ENCODE data around the gene BCL2L2.

The BCL2L2 gene

DNA sequence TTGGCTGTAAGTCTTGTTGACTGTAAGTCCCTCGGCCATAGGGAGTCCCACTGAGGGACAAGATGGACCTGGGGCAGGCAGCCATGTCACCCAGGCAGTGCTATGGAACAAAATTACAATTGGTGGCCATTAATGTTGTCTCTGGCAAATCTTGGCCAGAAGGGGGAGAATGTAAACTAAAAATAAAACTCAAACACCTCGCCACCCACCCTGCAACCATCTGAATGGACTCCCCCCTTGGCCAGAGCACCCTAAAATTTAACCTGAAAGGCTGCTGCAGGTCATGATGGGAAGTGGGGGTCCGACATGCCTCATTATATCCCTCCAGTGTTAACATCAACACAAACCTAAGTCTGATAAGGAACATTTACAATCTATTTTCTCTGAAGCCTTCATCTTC, 37.8 kb downstream of the BCL2L2 start:
- H3K27me3 ChIP-seq (ENCODE audit: control insufficient read depth, insufficient read depth, low read length), result no peaks in the 10 kb centered on the region
- no peaks in the 10 kb centered on the region for H3K36me3 ChIP-seq (ENCODE audit: control insufficient read depth, insufficient read depth, low read length)
- no peaks in the 10 kb centered on the region for H3K9me3 ChIP-seq (ENCODE audit: control insufficient read depth, low read length)
- H3K4me3 ChIP-seq (ENCODE audit: low read length), result no peak overlapping the region
- H3K9ac ChIP-seq (ENCODE audit: low read length), result no peak overlapping the region
- no peaks in the 10 kb centered on the region for H3K4me1 ChIP-seq (ENCODE audit: control insufficient read depth, insufficient read depth, low read length)

DNA sequence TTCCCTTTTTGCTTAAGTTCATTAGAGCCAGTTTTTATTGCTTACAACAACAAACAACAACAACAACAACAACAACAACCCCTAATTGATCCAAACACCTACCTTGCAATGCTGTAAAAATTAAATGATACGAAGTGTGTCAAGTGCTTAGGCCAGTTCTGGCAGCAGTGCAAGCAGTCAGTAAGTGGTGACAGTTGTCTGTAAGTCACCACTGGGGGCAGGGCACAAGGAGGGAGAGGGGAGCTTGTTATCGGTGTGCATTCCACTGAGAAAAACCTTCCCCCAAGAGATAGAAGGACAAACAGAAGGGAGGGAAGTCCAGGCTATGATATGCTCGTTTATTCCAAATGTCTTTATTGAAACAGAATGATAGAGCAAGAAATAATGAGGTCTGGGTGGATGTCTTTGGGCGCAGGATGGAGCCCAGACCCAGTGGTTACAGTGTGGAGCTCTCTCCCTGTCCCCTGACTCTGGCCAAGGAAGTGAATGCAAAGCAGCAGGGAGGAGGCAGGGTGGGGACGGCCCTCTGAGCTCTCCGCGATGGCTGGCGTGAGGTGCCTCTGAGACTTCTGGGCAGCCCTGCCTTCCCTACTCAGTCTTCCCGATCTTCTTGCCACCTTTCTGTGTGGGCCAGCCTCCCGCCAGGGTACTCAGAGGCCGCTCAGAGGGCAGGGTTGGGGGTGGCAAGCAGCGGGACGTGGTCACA, 39.5 kb downstream of the BCL2L2 start:
- H3K9me3 ChIP-seq (ENCODE audit: control insufficient read depth, low read length), result no peaks in the 10 kb centered on the region
- H3K4me3 ChIP-seq (ENCODE audit: low read length), result no peak overlapping the region
- peaks cover 6% of the 10 kb centered on the region for H3K27me3 ChIP-seq (ENCODE audit: control insufficient read depth, insufficient read depth, low read length)
- H3K9ac ChIP-seq (ENCODE audit: low read length), result no peak overlapping the region
- H3K4me1 ChIP-seq (ENCODE audit: control insufficient read depth, insufficient read depth, low read length), result no peaks in the 10 kb centered on the region
- H3K36me3 ChIP-seq (ENCODE audit: control insufficient read depth, insufficient read depth, low read length), result no peaks in the 10 kb centered on the region

DNA sequence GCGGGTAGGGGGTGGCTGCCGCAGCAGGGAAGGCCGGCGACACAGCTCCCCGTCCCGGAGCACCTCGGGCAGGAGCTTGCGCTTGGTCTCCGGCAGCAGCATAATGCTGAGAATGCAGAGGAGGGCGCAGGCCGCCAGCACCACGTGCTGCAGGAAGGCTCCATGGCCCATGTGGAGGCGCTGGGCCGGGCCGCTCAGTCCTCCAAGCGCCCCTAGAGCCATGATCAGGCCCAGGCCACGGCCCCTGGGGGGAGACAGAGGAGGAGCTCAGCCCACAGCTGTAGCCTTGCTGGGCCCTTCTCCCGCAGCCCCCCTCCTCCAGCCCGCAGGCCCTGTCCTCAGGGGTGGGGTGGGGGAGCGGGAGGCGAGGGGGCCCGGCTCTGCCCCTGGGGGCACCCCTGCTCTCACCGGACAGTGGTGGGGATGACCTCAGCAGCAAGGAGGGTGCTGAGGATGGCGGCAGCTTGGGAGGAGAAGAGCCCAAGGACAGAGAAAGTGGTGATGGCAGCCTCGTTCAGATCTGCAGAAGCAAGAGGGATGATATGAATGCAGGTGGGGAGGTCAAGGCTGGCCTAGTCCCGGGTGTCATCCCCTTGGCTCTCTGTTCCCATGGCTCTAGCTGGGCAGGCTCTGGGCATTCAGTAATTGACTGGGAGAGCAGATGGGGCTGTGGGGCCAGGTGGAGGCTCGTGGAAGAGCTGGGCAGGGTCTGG, 40.2 kb downstream of the BCL2L2 start:
- Histone ChIP-seq H3K36me3 (ENCODE audit: control insufficient read depth, insufficient read depth, low read length) (no peaks in the 10 kb centered on the region), H3K27me3 (ENCODE audit: control insufficient read depth, insufficient read depth, low read length) (peaks cover 14% of the 10 kb centered on the region), H3K9ac (ENCODE audit: low read length) (no peak overlapping the region), H3K4me1 (ENCODE audit: control insufficient read depth, insufficient read depth, low read length) (peaks cover 3% of the 10 kb centered on the region), H3K4me3 (ENCODE audit: low read length) (no peak overlapping the region), H3K9me3 (ENCODE audit: control insufficient read depth, low read length) (no peaks in the 10 kb centered on the region)

DNA sequence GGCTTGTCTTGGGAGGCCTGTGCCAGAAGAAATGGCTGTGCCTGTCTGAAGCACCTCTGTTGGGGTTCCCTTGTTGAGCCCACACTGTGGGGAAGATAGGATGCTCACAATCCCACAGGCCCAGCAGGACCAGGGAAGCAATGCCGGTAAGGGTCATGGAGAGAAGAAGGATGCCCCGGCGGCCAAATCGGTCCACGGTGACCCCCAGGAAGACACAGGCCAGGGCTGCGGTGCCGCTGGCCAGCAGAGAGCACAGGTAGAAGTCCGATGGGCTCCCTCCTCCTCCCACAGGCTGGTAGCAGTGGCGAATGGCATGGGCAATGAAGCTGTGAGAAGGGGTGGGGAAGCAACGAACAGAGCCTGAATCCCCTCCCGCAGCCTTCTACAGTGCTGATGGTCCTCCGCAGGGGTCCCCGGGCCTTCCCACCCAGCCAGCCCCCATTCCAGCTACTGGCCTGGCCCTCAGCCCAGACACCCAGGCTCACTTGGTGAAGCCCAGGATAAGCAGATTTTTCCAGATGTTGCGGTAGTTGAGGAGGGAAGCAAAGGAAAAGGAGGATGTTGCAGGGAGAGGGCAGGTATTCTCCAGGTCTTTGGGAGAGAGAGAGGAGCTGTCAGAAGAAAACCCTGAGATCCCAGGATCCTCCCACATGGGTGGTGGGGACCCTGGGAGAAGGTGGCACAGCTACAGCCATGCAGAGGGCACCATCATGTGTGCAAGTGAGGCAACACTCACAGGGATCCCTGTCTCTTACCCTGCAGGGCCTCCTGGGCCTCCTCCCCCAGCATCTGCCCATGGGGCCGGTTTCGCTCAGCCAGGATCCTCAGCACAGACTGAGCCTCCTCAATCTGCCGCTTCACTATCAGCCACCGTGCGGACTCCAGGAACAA, 41.0 kb downstream of the BCL2L2 start:
- Histone ChIP-seq H3K4me1 (ENCODE audit: control insufficient read depth, insufficient read depth, low read length) (peaks cover 5% of the 10 kb centered on the region), H3K27me3 (ENCODE audit: control insufficient read depth, insufficient read depth, low read length) (peaks cover 22% of the 10 kb centered on the region), H3K9ac (ENCODE audit: low read length) (no peak overlapping the region), H3K4me3 (ENCODE audit: low read length) (no peak overlapping the region), H3K36me3 (ENCODE audit: control insufficient read depth, insufficient read depth, low read length) (no peaks in the 10 kb centered on the region), H3K9me3 (ENCODE audit: control insufficient read depth, low read length) (no peaks in the 10 kb centered on the region)

DNA sequence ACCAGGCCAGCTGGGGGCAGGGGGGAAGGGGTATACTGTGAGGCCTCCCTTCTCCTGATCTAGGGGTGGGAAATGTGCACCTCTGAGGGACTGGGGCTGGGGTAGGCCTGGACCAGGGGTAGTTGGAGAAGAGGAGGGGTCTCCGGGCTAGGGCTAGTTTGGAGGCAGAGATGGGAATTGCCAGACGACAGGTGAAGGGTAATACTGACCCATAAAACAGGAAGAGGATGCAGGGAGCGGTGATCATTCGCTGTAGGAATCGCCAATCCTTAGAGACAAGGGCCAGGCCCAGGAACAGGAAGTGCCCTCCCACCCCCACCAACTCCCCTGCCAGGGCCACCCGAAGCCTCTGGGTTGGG, 41.6 kb downstream of the BCL2L2 start:
- Histone ChIP-seq H3K27me3 (ENCODE audit: control insufficient read depth, insufficient read depth, low read length) (peaks cover 28% of the 10 kb centered on the region), H3K36me3 (ENCODE audit: control insufficient read depth, insufficient read depth, low read length) (no peaks in the 10 kb centered on the region), H3K4me1 (ENCODE audit: control insufficient read depth, insufficient read depth, low read length) (peaks cover 9% of the 10 kb centered on the region), H3K4me3 (ENCODE audit: low read length) (no peak overlapping the region), H3K9ac (ENCODE audit: low read length) (no peak overlapping the region), H3K9me3 (ENCODE audit: control insufficient read depth, low read length) (no peaks in the 10 kb centered on the region)

DNA sequence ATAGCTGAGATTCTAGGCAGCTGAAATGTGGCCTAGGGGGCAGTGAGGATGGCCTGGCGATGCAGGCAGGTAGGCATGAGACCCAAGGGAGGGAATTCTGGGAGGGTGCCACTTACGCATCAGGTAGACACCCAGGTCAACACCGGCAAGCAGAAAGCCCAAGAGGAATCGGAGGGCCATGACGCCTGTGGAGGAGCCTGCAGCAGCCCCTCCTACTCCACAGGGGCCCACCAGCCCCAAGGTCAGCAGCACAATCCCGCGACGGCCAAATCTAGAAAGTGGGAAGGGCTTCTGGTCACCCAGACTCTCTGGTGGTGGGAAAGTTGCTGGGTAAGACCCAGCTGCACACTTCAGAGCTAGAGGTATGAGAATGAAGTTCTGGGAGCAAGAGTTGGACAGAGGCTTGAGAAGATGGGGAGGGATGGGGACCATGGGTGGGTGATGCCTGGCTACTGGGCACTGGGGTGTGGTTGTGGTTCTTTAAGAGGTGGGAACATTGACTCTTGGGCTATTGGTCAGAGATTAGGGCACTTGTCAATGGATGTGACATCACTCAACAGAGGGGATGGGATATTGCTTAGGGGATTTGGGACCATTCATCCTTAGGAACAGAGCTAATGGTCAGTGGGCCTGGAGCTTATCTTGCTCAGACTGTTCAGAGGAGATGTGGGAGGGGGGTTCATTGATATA, 42.7 kb downstream of the BCL2L2 start:
- peaks cover 9% of the 10 kb centered on the region for H3K4me1 ChIP-seq (ENCODE audit: control insufficient read depth, insufficient read depth, low read length)
- H3K27me3 ChIP-seq (ENCODE audit: control insufficient read depth, insufficient read depth, low read length), result peaks cover 30% of the 10 kb centered on the region
- H3K9me3 ChIP-seq (ENCODE audit: control insufficient read depth, low read length), result no peaks in the 10 kb centered on the region
- no peak overlapping the region for H3K9ac ChIP-seq (ENCODE audit: low read length)
- no peak overlapping the region for H3K4me3 ChIP-seq (ENCODE audit: low read length)
- no peaks in the 10 kb centered on the region for H3K36me3 ChIP-seq (ENCODE audit: control insufficient read depth, insufficient read depth, low read length)

DNA sequence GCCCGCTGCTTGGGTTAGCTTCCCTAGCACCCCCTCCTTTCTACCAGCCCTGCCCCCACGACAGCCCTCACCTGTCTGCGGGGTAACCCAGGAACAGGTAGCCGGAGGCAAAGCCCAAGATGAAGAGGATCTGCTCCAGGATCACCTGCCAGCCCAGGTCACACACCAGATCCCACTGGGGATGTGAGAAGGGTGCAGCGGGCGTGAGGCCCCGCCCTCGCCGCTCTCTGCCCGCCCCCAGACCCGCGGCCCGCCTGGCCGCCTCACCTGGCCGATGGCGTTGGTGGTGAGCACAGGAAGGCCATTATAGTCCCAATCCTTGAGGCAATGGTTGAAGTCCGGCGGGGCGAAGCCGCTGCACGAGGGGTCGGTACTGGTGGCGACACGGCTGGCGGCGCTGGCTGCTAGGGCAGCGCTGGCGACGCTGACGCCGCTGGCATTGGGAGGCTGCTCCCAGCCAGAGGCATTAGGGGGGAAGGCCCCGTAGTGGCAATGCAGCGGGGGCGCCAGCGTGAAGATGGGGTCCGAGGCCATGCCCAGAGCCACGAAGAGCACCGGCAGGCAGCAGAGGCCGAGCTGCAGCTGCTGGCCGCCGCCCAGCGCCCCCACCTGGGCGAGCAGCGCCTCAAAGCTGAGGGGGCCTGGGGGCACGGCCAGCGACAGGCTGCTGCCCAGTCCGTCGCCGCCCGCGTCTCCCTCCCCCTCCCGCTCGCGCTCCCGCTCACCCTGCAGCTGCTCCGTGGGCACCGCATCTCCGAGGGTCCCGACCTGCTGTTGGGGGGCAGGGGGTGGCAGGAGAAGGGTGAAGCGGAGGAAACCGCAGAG, 45.3 kb downstream of the BCL2L2 start:
- peaks cover 35% of the 10 kb centered on the region for H3K27me3 ChIP-seq (ENCODE audit: control insufficient read depth, insufficient read depth, low read length)
- no peaks in the 10 kb centered on the region for H3K36me3 ChIP-seq (ENCODE audit: control insufficient read depth, insufficient read depth, low read length)
- peak overlapping the region; percentile 44 for H3K9ac ChIP-seq (ENCODE audit: low read length)

DNA sequence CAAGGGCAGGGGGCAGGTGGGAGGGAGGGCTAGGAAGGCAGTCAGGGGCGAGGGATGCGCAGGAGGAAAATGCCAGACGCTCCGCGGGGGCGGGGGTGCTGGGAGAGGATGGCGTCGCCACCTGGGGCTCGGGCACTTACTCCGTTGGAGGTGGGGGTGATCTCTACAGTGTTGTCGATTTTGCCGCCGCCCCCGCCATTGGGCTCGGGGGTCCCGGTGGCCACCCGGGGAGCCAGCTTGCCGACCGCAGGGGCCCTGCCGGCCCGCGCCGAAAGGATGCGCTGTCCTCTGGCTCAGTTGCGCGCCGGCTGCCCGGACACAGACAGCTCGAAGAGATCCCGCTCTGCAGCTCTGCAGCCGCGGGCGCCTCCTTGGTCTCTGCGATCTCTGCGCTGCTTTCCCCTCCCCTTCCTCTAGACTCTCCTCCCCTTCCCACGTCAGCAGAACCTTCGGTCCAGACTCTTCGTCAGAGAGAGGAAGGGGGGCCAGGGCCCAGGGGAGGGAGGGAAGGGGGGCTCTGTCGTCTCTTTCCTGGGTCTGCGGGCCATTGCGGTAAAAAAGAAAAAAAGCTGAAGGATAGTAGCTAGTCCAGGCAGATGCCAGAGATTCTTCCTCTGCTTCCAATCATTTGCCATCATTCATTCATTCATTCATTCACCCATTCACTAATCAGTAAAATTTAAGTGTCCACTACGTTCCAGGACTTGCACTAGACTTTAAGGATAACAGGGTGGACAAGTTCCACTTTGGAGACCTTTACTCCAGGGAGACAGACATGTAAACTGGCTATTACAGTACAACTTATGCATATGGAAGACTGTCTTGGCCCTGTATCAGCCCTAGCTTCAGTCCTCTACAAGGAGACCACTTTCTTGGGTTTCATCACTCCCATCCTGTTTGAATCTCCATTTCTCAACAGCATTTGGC, 46.1 kb downstream of the BCL2L2 start, which contains the start of gene SLC22A17:
Gene SLC22A17, minus strand, starts transcription at position 382 of the 927 bp plus-strand sequence.
- Histone ChIP-seq H3K4me1 (ENCODE audit: control insufficient read depth, insufficient read depth, low read length) (peaks cover 9% of the 10 kb centered on the region), H3K9me3 (ENCODE audit: control insufficient read depth, low read length) (no peaks in the 10 kb centered on the region), H3K36me3 (ENCODE audit: control insufficient read depth, insufficient read depth, low read length) (no peaks in the 10 kb centered on the region), H3K9ac (ENCODE audit: low read length) (peak within 1 kb of the TSS; percentile 44), H3K4me3 (ENCODE audit: low read length) (peak within 1 kb of the TSS; percentile 7), H3K27me3 (ENCODE audit: control insufficient read depth, insufficient read depth, low read length) (peaks cover 35% of the 10 kb centered on the region)

More for the DNA sequence above, 45.3 kb downstream of the BCL2L2 start:
- H3K4me1 ChIP-seq (ENCODE audit: control insufficient read depth, insufficient read depth, low read length), result peaks cover 9% of the 10 kb centered on the region
- H3K9me3 ChIP-seq (ENCODE audit: control insufficient read depth, low read length), result no peaks in the 10 kb centered on the region
- H3K4me3 ChIP-seq (ENCODE audit: low read length), result no peak overlapping the region

DNA sequence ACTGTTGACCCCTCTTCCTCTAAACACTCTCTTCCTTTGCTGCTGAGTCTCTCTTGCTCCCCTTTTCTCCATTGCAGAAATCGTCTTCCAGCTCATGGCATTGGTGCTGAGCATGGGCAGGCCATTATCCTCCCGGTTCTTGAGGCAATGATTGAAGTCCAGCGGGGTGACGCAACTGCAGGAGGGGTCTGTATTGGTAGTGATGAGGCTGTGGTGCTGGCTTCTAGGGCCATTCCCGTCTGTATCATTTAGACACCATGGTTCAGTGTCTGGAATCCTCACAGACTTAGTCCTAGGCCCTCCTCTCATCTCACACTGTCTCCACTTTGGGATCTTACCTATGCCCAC, 46.8 kb downstream of the BCL2L2 start:
- H3K36me3 ChIP-seq (ENCODE audit: control insufficient read depth, insufficient read depth, low read length), result no peaks in the 10 kb centered on the region
- peaks cover 35% of the 10 kb centered on the region for H3K27me3 ChIP-seq (ENCODE audit: control insufficient read depth, insufficient read depth, low read length)
- H3K9ac ChIP-seq (ENCODE audit: low read length), result no peak overlapping the region
- H3K4me1 ChIP-seq (ENCODE audit: control insufficient read depth, insufficient read depth, low read length), result peaks cover 9% of the 10 kb centered on the region
- no peak overlapping the region for H3K4me3 ChIP-seq (ENCODE audit: low read length)
- H3K9me3 ChIP-seq (ENCODE audit: control insufficient read depth, low read length), result no peaks in the 10 kb centered on the region

DNA sequence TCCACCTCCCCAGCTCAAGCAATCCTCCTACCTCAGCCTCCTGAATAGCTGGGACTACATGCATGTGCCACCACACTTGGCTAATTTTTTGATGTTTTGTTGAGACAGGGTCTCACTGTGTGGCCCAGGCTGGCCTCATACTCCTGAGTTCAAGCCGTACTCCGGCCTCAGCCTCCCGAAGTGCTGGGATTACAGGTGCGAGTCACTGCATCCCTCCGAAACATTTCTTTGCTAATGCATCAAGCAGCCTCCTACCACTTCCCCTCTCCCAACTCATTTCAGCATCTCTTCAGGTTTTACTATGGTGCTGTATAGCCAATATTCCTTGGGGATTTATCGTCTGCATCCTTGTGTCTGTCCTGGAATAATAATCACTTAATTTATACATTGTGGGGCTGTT, 48.4 kb downstream of the BCL2L2 start:
- H3K9ac ChIP-seq (ENCODE audit: low read length), result no peak overlapping the region

More for the DNA sequence above, 48.4 kb downstream of the BCL2L2 start:
- H3K36me3 ChIP-seq (ENCODE audit: control insufficient read depth, insufficient read depth, low read length), result no peaks in the 10 kb centered on the region
- H3K27me3 ChIP-seq (ENCODE audit: control insufficient read depth, insufficient read depth, low read length), result peaks cover 36% of the 10 kb centered on the region
- peaks cover 9% of the 10 kb centered on the region for H3K4me1 ChIP-seq (ENCODE audit: control insufficient read depth, insufficient read depth, low read length)
- no peaks in the 10 kb centered on the region for H3K9me3 ChIP-seq (ENCODE audit: control insufficient read depth, low read length)
- H3K4me3 ChIP-seq (ENCODE audit: low read length), result no peak overlapping the region

All from mucosa of stomach (tissue), 1 donor.